Gastroesophageal sphincter (tissue), 3 donors: Measurements from ENCODE around the gene WDR87.

Source experiments
- CTCF ChIP-seq, 4 experiments: fragments of 200-600 bp in 2 of 4; fragments of 450-650 bp in 2 of 4; sonication (generic) in 1 of 4; IDR thresholded peaks; one replicate each; pipeline ENCODE4 v1.5.1; 2017 to 2019; ENCODE audit warnings: antibody characterized with exemption in 4 of 4, mild to moderate bottlenecking in 2 of 4, moderate library complexity in 2 of 4
- EP300 ChIP-seq: sonication (generic); formaldehyde crosslinking; IDR thresholded peaks from one replicate; pipeline ENCODE4 v1.6.1; 2017; ENCODE audit warnings: antibody characterized with exemption, mild to moderate bottlenecking
- POLR2A ChIP-seq, 2 donors: fragments of 450-650 bp; IDR thresholded peaks; one replicate each; pipeline ENCODE4 v1.6.1; 2017; ENCODE audit warnings: antibody characterized with exemption in 2 of 2, mild to moderate bottlenecking in 2 of 2, moderate library complexity in 1 of 2

GRCh38 chr19:37928527-37929286, 22.3 kb upstream of the WDR87 start:
- TF ChIP-seq CTCF (IDR thresholded peaks at IDR 0.05) (no peak), POLR2A (IDR thresholded peaks at IDR 0.05) (no peak), EP300 (no peak)
